DOHH2 (cell line): Measurements from ENCODE around the gene AP3B1.

Experiments
- EZH2phosphoT487 ChIP-seq: fragments of 200-600 bp; sonication (generic); IDR thresholded peaks from 2 replicates; pipeline ENCODE4 v1.6.1; 2017; ENCODE audit warnings: borderline replicate concordance, mild to moderate bottlenecking, antibody characterized with exemption, low read length, moderate library complexity, mixed read lengths
- TF ChIP-seq, protein P1 (sequence below): fragments of 200-600 bp; sonication (generic); IDR thresholded peaks from one replicate; pipeline ENCODE4 v1.5.1; 2014; ENCODE audit warnings: antibody characterized with exemption, mild to moderate bottlenecking, low read depth, low read length; ENCODE audit not compliant: poor library complexity, severe bottlenecking

DNA sequence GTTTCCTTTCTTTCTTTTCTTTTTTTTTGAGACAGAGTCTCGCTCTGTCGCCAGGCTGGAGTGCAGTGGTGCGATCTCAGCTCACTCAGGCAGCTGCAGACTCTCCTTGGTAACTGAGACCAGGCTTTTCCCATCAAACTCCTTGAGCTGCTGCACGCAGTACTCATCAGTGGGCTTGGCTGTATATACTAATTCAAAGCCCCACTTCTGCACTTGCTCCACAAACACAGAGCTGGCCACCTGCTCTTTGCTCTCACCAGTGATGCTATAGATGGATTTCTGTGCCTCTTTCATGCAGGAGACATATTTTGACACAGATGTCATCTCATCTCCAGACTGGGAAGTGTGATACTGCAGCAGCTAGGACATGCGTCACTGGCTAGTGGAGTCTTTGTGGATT, 252.7 kb downstream of the AP3B1 start:
- TF ChIP-seq, protein P1, sequence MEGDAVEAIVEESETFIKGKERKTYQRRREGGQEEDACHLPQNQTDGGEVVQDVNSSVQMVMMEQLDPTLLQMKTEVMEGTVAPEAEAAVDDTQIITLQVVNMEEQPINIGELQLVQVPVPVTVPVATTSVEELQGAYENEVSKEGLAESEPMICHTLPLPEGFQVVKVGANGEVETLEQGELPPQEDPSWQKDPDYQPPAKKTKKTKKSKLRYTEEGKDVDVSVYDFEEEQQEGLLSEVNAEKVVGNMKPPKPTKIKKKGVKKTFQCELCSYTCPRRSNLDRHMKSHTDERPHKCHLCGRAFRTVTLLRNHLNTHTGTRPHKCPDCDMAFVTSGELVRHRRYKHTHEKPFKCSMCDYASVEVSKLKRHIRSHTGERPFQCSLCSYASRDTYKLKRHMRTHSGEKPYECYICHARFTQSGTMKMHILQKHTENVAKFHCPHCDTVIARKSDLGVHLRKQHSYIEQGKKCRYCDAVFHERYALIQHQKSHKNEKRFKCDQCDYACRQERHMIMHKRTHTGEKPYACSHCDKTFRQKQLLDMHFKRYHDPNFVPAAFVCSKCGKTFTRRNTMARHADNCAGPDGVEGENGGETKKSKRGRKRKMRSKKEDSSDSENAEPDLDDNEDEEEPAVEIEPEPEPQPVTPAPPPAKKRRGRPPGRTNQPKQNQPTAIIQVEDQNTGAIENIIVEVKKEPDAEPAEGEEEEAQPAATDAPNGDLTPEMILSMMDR: no peak
- no peak for TF ChIP-seq EZH2phosphoT487
